HCT116 (cell line): ENCODE measurements around the gene TMEM132A. TPM values are rescaled to one million over a fixed set of nuclear protein-coding genes. Genes with fewer than 3 reads are reported as not detected.

Source experiments
- ATAC-seq: fragments of 200-7000 bp; cut with Tn5 transposase; 2 replicates; pipeline ENCODE4 v1.9.1; 2020; ENCODE audit warnings: mild to moderate bottlenecking, moderate library complexity
- BruUV-seq: library from RNA; stranded (reverse); fragments of 400-500 nt; replicated peaks from 2 replicates; lab custom pipeline; 2021; lab: Mats Ljungman, UMichigan
- CTCF ChIA-PET: fragments of 300-600 bp; sonication (Branson Sonifier 250); formaldehyde crosslinking; loops from one replicate; lab custom pipeline; 2021; ENCODE audit warnings: antibody characterized with exemption; lab: Charles Lee
- POLR2A ChIA-PET: fragments of 300-600, 350-600 bp; sonication (Branson Sonifier 250); formaldehyde crosslinking; loops from one replicate; lab custom pipeline; 2021; ENCODE audit warnings: antibody characterized with exemption; lab: Charles Lee
- RAD21 ChIA-PET, 2 experiments: fragments of 300-600 bp; sonication (Branson Sonifier 250); formaldehyde crosslinking; loops; one replicate each; lab custom pipeline; 2023; ENCODE audit warnings: low total read pairs in 2 of 2; ENCODE audit not compliant: uncharacterized antibody in 2 of 2, unreplicated experiment in 2 of 2, low non-redundant PET in 1 of 2; lab: Charles Lee
- DNase-seq: peaks from one replicate; pipeline ENCODE4 v3.0.0-alpha.2; 2010; ENCODE audit warnings: low read depth, low spot score
- H2AFZ ChIP-seq: fragments of 200-600 bp; shearing (Covaris generic), sonication (generic); 2 replicates; pipeline ENCODE4 v1.6.1; 2017; ENCODE audit warnings: low read depth, mixed run types, mixed read lengths, antibody characterized with exemption, low read length; ENCODE audit not compliant: poor library complexity, severe bottlenecking
- H3K27ac ChIP-seq: 2 replicates; pipeline ENCODE4 v1.5.1; 2012; ENCODE audit warnings: low read depth, low read length
- H3K27me3 ChIP-seq: fragments of 200-600 bp; sonication (generic); 2 replicates; pipeline ENCODE4 v1.6.1; 2016; ENCODE audit warnings: mixed run types, low read length, mixed read lengths; ENCODE audit not compliant: insufficient read depth
- H3K36me3 ChIP-seq, 2 experiments: fragments of 200-500 bp in 1 of 2; fragments of 200-600 bp in 1 of 2; sonication (Bioruptor generic) in 1 of 2; sonication (generic) in 1 of 2; 2 replicates each; pipeline versions ENCODE4 v1.5.1 to v1.6.1; 2014 to 2016; ENCODE audit warnings: low read length in 2 of 2, inconsistent platforms in 1 of 2, mixed read lengths in 1 of 2, mixed run types in 1 of 2; ENCODE audit not compliant: insufficient read depth in 2 of 2, control insufficient read depth in 1 of 2
- H3K4me1 ChIP-seq, 2 experiments: fragments of 200-600 bp in 1 of 2; sonication (generic) in 1 of 2; 2 replicates each; pipeline versions ENCODE4 v1.5.1 to v1.6.1; 2012 to 2017; ENCODE audit warnings: low read length in 2 of 2, inconsistent platforms in 1 of 2, mild to moderate bottlenecking in 1 of 2, mixed read lengths in 1 of 2, mixed run types in 1 of 2, moderate library complexity in 1 of 2; ENCODE audit not compliant: insufficient read depth in 2 of 2, control insufficient read depth in 1 of 2
- H3K4me2 ChIP-seq: fragments of 200-600 bp; sonication (generic); 2 replicates; pipeline ENCODE4 v1.6.1; 2017; ENCODE audit warnings: mixed run types, low read length, mixed read lengths
- H3K4me3 ChIP-seq, 2 experiments: fragments of 200-600 bp in 1 of 2; sonication (generic) in 1 of 2; replicated peaks in 1 of 2; 2 replicates each; pipeline ENCODE4 v1.5.1; 2011 to 2016; ENCODE audit warnings: low read length in 2 of 2, control low read depth in 1 of 2, low read depth in 1 of 2, mild to moderate bottlenecking in 1 of 2, mixed read lengths in 1 of 2, mixed run types in 1 of 2
- H3K79me2 ChIP-seq: fragments of 200-600 bp; sonication (generic); 2 replicates; pipeline ENCODE4 v1.6.1; 2017; ENCODE audit warnings: mild to moderate bottlenecking, mixed run types, low read length, moderate library complexity, mixed read lengths; ENCODE audit not compliant: insufficient read depth
- H3K9ac ChIP-seq: fragments of 200-600 bp; sonication (generic); 2 replicates; pipeline ENCODE4 v1.6.1; 2016; ENCODE audit warnings: low read length, mixed read lengths
- H3K9me2 ChIP-seq: fragments of 200-600 bp; sonication (generic), shearing (Covaris generic); 2 replicates; pipeline ENCODE4 v1.6.1; 2017; ENCODE audit warnings: mixed run types, mild to moderate bottlenecking, moderate library complexity; ENCODE audit not compliant: insufficient read depth
- H3K9me3 ChIP-seq, 2 experiments: fragments of 200-500 bp in 1 of 2; fragments of 200-600 bp in 1 of 2; sonication (Bioruptor generic) in 1 of 2; sonication (generic) in 1 of 2; 2 replicates each; pipeline ENCODE4 v1.6.1; 2014 to 2017; ENCODE audit warnings: low read length in 2 of 2, mixed read lengths in 2 of 2, inconsistent platforms in 1 of 2, low read depth in 1 of 2, mild to moderate bottlenecking in 1 of 2, mixed run types in 1 of 2, moderate library complexity in 1 of 2; ENCODE audit not compliant: control insufficient read depth in 1 of 2, insufficient read depth in 1 of 2
- H4K20me1 ChIP-seq: fragments of 200-600 bp; sonication (generic), shearing (Covaris generic); 2 replicates; pipeline ENCODE4 v1.6.1; 2017; ENCODE audit warnings: mixed run types, mild to moderate bottlenecking, moderate library complexity; ENCODE audit not compliant: insufficient read depth
- CBX3 ChIP-seq: IDR thresholded peaks from 2 replicates; pipeline ENCODE4 v1.6.1; 2012; ENCODE audit warnings: low read depth
- CTCF ChIP-seq, 3 experiments: fragments of 200-600 bp in 1 of 3; sonication (generic) in 1 of 3; IDR thresholded peaks in 2 of 3; conservative IDR thresholded peaks in 1 of 3; 2 replicates each; pipeline ENCODE4 v1.5.1; 2012 to 2017; ENCODE audit warnings: low read depth in 2 of 3, low read length in 2 of 3, antibody characterized with exemption in 1 of 3, borderline replicate concordance in 1 of 3, control low read depth in 1 of 3, mild to moderate bottlenecking in 1 of 3, mixed read lengths in 1 of 3, mixed run types in 1 of 3, moderate library complexity in 1 of 3; ENCODE audit not compliant: insufficient read depth in 1 of 3
- EGR1 ChIP-seq: IDR thresholded peaks from 2 replicates; pipeline ENCODE4 v1.6.1; 2012; ENCODE audit warnings: low read depth
- ELF1 ChIP-seq: IDR thresholded peaks from 2 replicates; pipeline ENCODE4 v1.6.1; 2012; ENCODE audit warnings: low read depth, borderline replicate concordance
- EZH2phosphoT487 ChIP-seq: fragments of 200-600 bp; IDR thresholded peaks from 2 replicates; pipeline ENCODE4 v1.6.1; 2018; ENCODE audit warnings: antibody characterized with exemption, borderline replicate concordance
- FOSL1 ChIP-seq: IDR thresholded peaks from 2 replicates; pipeline ENCODE4 v1.6.1; 2012; ENCODE audit warnings: low read depth
- JUND ChIP-seq: IDR thresholded peaks from 2 replicates; pipeline ENCODE4 v1.6.1; 2012
- MAX ChIP-seq: IDR thresholded peaks from 2 replicates; pipeline ENCODE4 v1.6.1; 2012
- POLR2A ChIP-seq: IDR thresholded peaks from 2 replicates; pipeline ENCODE4 v1.7.0; 2011; ENCODE audit warnings: borderline replicate concordance; ENCODE audit not compliant: insufficient read depth, insufficient read length; ENCODE audit errors: extremely low read depth
- POLR2AphosphoS5 ChIP-seq: IDR thresholded peaks from 2 replicates; pipeline ENCODE4 v1.6.1; 2011; ENCODE audit warnings: mild to moderate bottlenecking, low read depth, low read length, moderate library complexity
- RAD21 ChIP-seq: IDR thresholded peaks from 2 replicates; pipeline ENCODE4 v1.6.1; 2012; ENCODE audit warnings: low read depth, mild to moderate bottlenecking
- SIN3A ChIP-seq: IDR thresholded peaks from 2 replicates; pipeline ENCODE4 v1.6.1; 2012; ENCODE audit warnings: low read depth
- SP1 ChIP-seq: IDR thresholded peaks from 2 replicates; pipeline ENCODE4 v1.6.1; 2012; ENCODE audit warnings: low read depth
- YY1 ChIP-seq: IDR thresholded peaks from 2 replicates; pipeline ENCODE4 v1.6.1; 2011; ENCODE audit warnings: low read length, low read depth, moderate library complexity, mild to moderate bottlenecking; ENCODE audit not compliant: insufficient replicate concordance; ENCODE audit errors: extremely low read depth
- ZFX ChIP-seq: fragments of 450-650 bp; IDR thresholded peaks from 2 replicates; pipeline ENCODE4 v1.6.1; 2017
- intact Hi-C: fragments of 100-400 bp; cut with micrococcal nuclease; formaldehyde crosslinking; loops from 2 replicates; pipeline ENCODE4 v1.10.0; 2022
- total RNA-seq: library from RNA; stranded (reverse); gene quantifications from one replicate; pipeline ENCODE4 v1.2.1, GENCODE V29; 2021; ENCODE audit not compliant: unreplicated experiment
- TF ChIP-seq, protein P1 (sequence below): IDR thresholded peaks from 2 replicates; pipeline ENCODE4 v1.6.1; 2011; ENCODE audit warnings: mild to moderate bottlenecking, low read length, moderate library complexity; ENCODE audit not compliant: insufficient replicate concordance; ENCODE audit errors: extremely low read depth
- TF ChIP-seq, protein P2 (sequence below): IDR thresholded peaks from 2 replicates; pipeline ENCODE4 v1.6.1; 2012; ENCODE audit warnings: low read depth

Gene TMEM132A
- total RNA-seq, 1 experiment from 2014 or later, result 120 TPM

DNA sequence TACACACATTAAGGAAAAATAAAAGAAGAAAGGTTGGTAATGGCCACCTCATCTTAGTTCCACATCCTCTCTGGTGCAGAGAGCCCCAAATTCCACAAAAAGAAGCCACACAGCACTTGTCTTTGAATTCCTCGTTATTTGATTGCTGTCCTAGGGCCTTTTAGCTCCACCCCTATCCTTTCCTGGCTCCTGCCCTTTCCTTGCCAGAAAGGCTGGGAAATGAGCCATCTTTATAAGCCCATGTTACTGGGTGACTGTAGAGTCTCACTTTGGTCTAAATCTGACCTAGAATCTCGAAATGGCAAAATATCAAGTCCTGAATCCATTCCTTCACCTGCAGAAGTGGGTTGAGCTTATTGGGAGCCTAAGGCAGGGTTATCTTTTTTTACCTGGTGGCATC, 4.3 kb upstream of the TMEM132A start:
- H3K9me2 ChIP-seq, result no peaks in the 10 kb centered on the region
- no peak for DNase-seq
- no peaks in the 10 kb centered on the region for H3K27me3 ChIP-seq
- ChIA-PET POLR2A (no interaction called here), CTCF (no interaction called here), RAD21 (no interaction called here)
- H3K4me1 ChIP-seq, result peaks cover 30 to 58% of the 10 kb centered on the region in 2 experiments
- no peak overlapping the region for H2AFZ ChIP-seq
- no peak overlapping the region for H3K27ac ChIP-seq
- peaks cover 9 to 23% of the 10 kb centered on the region in 2 experiments; a peak in 2 of 4 replicates for H3K36me3 ChIP-seq
- intact Hi-C loops, result loop anchor here (10.0 kb wide), 1 partner anchor 265 kb away; no protein-coding TSS in a partner anchor
- no peak overlapping the region for H3K9ac ChIP-seq
- H3K4me2 ChIP-seq, result no peak overlapping the region
- no peaks in the 10 kb centered on the region for H3K9me3 ChIP-seq
- no peak overlapping the region for H3K4me3 ChIP-seq
- no TSS peak for BruUV-seq
- H4K20me1 ChIP-seq, result no peaks in the 10 kb centered on the region; the same call in 1 of the 2 replicates
- TF ChIP-seq CTCF (IDR thresholded peaks at IDR 0.05 in 2 of 3, conservative IDR thresholded peaks at IDR 0.05 in 1 of 3; ENCODE audit: borderline replicate concordance in 1 of 3, insufficient read depth in 1 of 3, low read depth in 2 of 3, low read length in 2 of 3) (no peak), EGR1 (no peak), SP1 (no peak), SIN3A (no peak), CBX3 (no peak), MAX (no peak), FOSL1 (no peak), RAD21 (no peak), EZH2phosphoT487 (no peak), ELF1 (no peak), YY1 (no peak), ZFX (no peak), JUND (no peak), POLR2AphosphoS5 (no peak), POLR2A (no peak)
- TF ChIP-seq, protein P1, sequence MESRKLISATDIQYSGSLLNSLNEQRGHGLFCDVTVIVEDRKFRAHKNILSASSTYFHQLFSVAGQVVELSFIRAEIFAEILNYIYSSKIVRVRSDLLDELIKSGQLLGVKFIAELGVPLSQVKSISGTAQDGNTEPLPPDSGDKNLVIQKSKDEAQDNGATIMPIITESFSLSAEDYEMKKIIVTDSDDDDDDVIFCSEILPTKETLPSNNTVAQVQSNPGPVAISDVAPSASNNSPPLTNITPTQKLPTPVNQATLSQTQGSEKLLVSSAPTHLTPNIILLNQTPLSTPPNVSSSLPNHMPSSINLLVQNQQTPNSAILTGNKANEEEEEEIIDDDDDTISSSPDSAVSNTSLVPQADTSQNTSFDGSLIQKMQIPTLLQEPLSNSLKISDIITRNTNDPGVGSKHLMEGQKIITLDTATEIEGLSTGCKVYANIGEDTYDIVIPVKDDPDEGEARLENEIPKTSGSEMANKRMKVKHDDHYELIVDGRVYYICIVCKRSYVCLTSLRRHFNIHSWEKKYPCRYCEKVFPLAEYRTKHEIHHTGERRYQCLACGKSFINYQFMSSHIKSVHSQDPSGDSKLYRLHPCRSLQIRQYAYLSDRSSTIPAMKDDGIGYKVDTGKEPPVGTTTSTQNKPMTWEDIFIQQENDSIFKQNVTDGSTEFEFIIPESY, result no peak
- TF ChIP-seq, protein P2, sequence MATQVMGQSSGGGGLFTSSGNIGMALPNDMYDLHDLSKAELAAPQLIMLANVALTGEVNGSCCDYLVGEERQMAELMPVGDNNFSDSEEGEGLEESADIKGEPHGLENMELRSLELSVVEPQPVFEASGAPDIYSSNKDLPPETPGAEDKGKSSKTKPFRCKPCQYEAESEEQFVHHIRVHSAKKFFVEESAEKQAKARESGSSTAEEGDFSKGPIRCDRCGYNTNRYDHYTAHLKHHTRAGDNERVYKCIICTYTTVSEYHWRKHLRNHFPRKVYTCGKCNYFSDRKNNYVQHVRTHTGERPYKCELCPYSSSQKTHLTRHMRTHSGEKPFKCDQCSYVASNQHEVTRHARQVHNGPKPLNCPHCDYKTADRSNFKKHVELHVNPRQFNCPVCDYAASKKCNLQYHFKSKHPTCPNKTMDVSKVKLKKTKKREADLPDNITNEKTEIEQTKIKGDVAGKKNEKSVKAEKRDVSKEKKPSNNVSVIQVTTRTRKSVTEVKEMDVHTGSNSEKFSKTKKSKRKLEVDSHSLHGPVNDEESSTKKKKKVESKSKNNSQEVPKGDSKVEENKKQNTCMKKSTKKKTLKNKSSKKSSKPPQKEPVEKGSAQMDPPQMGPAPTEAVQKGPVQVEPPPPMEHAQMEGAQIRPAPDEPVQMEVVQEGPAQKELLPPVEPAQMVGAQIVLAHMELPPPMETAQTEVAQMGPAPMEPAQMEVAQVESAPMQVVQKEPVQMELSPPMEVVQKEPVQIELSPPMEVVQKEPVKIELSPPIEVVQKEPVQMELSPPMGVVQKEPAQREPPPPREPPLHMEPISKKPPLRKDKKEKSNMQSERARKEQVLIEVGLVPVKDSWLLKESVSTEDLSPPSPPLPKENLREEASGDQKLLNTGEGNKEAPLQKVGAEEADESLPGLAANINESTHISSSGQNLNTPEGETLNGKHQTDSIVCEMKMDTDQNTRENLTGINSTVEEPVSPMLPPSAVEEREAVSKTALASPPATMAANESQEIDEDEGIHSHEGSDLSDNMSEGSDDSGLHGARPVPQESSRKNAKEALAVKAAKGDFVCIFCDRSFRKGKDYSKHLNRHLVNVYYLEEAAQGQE, result no peak
- ATAC-seq, result no peak
- H3K79me2 ChIP-seq, result peaks cover 50% of the 10 kb centered on the region
